ENCODE results near the gene CD74.

Gene CD74

GRCh38 chr5:150396267-150396666 lies 16.4 kb downstream of the CD74 start:
- no peak for DNase-seq

GRCh38 chr5:150395688-150395975 lies 17.1 kb downstream of the CD74 start:
- no peak for DNase-seq

- DNase-seq: no peak
Measured at GRCh38 chr5:150394912-150395687, 17.6 kb downstream of the CD74 start.

- DNase-seq: no peak
Measured at GRCh38 chr5:150394131-150394530, 18.6 kb downstream of the CD74 start.

- DNase-seq: no peak
Measured at GRCh38 chr5:150393096-150393645, 19.5 kb downstream of the CD74 start.

GRCh38 chr5:150392680-150393079 lies 20.0 kb downstream of the CD74 start:
- no peak for DNase-seq

- DNase-seq: no peak
Measured at GRCh38 chr5:150391986-150392385, 20.7 kb downstream of the CD74 start.

GRCh38 chr5:150391064-150391834 lies 21.5 kb downstream of the CD74 start:
- no peak for DNase-seq

- no peak for DNase-seq
Measured at GRCh38 chr5:150389531-150390266, 23.0 kb downstream of the CD74 start.

- DNase-seq: no peak
Measured at GRCh38 chr5:150386024-150386855, 26.5 kb downstream of the CD74 start.

GRCh38 chr5:150384701-150385100 lies 28.0 kb downstream of the CD74 start:
- no peak for DNase-seq

GRCh38 chr5:150377964-150378694 lies 34.6 kb downstream of the CD74 start:
- peak; percentile 99 for DNase-seq

- peak; percentile 66 for DNase-seq
Measured at GRCh38 chr5:150376799-150377771, 35.6 kb downstream of the CD74 start.

- no peak for DNase-seq
Measured at GRCh38 chr5:150374651-150375050, 38.1 kb downstream of the CD74 start.

- DNase-seq: no peak
Measured at GRCh38 chr5:150372639-150373038, 40.1 kb downstream of the CD74 start.

- DNase-seq: no peak
Measured at GRCh38 chr5:150368526-150368925, 44.2 kb downstream of the CD74 start.

GRCh38 chr5:150364004-150364403 lies 48.7 kb downstream of the CD74 start:
- no peak for DNase-seq

GRCh38 chr5:150363185-150363584 lies 49.5 kb downstream of the CD74 start:
- DNase-seq: no peak

GRCh38 chr5:150361301-150361700 lies 51.4 kb downstream of the CD74 start:
- no peak for DNase-seq

Measured in fibroblast of skin of abdomen (primary cell).